GM19328 (cell line): ENCODE data around the gene MYBPH.

ENCODE experiments used
- ATAC-seq: cut with Tn5 transposase; IDR thresholded peaks from one replicate; pipeline ENCODE4 v1.9.1; 2021; ENCODE audit warnings: mild to moderate bottlenecking, moderate library complexity; ENCODE audit not compliant: unreplicated experiment

The MYBPH gene, protein sequence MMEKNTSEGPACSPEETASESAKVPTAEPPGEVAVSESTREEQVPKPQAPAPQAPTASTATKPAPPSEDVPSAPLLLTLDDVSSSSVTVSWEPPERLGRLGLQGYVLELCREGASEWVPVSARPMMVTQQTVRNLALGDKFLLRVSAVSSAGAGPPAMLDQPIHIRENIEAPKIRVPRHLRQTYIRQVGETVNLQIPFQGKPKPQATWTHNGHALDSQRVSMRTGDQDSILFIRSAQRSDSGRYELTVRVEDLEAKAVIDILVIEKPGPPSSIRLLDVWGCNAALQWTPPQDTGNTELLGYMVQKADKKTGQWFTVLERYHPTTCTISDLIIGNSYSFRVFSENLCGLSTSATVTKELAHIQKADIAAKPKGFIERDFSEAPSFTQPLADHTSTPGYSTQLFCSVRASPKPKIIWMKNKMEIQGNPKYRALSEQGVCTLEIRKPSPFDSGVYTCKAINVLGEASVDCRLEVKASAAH

DNA sequence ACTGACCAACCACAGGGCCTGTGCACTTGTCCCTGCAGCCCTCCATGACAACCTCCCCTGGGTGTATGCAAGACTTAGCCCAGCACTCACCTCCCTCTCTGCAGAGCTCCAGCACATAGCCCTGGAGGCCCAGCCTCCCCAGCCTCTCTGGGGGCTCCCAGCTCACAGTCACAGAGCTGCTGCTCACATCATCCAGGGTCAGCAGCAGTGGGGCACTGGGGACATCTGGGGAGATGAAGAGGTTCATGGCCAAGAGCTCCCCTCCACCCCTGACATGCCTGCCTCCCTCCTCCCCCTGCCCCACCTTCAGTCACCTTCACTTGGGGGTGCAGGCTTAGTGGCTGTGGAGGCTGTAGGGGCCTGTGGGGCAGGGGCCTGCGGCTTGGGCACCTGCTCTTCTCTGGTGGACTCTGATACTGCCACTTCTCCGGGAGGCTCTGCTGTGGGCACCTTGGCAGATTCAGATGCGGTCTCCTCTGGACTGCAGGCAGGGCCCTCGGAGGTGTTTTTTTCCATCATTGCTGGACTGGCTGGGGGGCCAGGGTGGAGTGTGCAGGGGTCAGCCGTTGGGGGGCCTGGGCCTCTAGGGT, at the start of gene MYBPH:
Gene MYBPH (minus strand): TSS at position 590 of the 590 bp plus-strand sequence. CDS start 71 bp downstream, at position 519.
- ATAC-seq = no peak

DNA sequence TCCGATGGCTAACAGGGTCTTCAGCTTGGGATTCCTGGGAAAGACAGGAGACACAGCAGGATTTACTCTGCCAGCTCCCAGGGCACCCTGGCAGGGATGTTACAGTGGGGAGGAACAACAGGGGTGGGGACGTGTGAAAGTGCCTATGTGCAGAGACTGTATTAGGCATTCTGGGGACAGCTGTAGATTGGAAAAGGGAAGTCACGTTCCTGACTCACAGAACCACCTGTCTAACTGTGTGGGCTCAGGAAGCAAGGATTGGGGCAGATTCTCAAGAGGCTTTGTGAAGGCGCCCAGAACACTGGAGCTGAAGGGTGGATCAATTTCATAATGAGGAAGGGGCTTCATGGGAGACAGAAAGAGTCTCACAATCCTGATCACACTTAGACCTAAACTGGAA, 49.4 kb upstream of the MYBPH start:
- ATAC-seq = no peak

GRCh38 chr1:203223012-203223775, 47.6 kb upstream of the MYBPH start:
- no peak for ATAC-seq

- no peak for ATAC-seq
These were observed 44.3 kb upstream of the MYBPH start for GRCh38 chr1:203219934-203220333.

DNA sequence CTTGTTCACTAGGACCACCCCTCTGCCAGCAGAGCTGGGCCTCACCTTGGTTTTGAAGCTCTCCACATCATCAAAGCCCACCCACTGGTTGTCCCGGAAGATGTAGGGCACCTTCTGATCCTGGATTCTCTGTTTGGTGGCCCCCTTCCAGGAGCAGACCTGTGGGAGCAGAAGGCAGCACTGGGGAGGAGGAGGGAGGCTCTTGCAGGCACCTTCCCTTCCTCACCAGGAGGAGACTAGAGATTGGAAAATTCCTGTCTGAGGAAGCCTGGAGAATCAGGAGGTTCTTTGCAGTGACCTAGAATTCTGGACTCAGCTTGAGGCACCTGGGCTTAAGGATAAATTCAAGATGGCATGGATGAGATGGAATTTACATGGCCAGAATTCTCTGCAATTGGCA, 43.5 kb upstream of the MYBPH start:
- ATAC-seq = no peak

- ATAC-seq = no peak
These were observed 42.0 kb upstream of the MYBPH start for GRCh38 chr1:203217668-203218067.

GRCh38 chr1:203217139-203217655, 41.6 kb upstream of the MYBPH start:
- no peak for ATAC-seq

- ATAC-seq = no peak
These were observed 40.9 kb upstream of the MYBPH start for GRCh38 chr1:203216274-203217138.

GRCh38 chr1:203215573-203215972, 39.9 kb upstream of the MYBPH start:
- no peak for ATAC-seq

- ATAC-seq = no peak
These were observed 39.2 kb upstream of the MYBPH start for GRCh38 chr1:203214871-203215270.

- ATAC-seq = no peak
These were observed 37.5 kb upstream of the MYBPH start for GRCh38 chr1:203213126-203213525.

DNA sequence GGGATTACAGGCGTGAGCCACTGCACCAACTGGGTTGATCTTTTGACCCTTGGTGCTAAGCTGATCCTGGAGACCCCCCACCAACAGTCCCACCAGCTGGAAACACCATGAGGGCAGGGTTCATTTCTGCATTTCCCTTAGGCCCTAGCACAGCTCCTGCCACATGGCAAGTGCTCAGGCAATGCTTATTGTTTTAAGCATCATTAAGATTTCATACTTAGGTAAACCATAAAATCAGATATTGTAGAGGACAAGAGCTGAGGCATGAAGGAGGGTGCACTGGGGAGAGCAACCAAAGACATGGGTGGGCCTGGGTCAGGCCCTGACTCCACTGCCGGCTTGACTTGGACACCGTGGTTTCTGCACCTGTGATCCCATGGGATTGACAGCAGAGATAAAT, 36.2 kb upstream of the MYBPH start:
- ATAC-seq = no peak

GRCh38 chr1:203210988-203211387, 35.4 kb upstream of the MYBPH start:
- ATAC-seq = no peak

GRCh38 chr1:203210350-203210749, 34.7 kb upstream of the MYBPH start:
- ATAC-seq = no peak

- no peak for ATAC-seq
These were observed 32.6 kb upstream of the MYBPH start for GRCh38 chr1:203208181-203208580.

DNA sequence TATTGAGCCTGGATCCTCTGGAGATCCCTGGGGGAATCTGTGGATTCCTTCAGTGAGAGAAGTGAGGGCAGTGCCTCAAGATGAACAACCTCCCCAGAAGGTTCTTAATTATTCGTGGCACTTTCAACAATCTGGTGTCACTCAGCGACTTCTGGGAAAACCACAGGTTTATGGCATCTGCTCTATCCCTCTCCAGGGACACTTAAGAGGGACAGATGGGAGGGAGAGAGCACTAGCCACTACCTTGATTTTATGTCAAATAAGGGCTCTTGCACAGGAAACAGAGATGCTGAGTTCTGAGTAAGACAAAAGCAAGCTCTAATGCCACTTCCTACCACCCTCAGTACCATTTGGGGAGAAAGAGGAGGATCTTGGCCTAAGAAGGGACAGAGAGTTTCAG, 32.1 kb upstream of the MYBPH start:
- no peak for ATAC-seq

GRCh38 chr1:203206129-203206687, 30.6 kb upstream of the MYBPH start:
- ATAC-seq = no peak

DNA sequence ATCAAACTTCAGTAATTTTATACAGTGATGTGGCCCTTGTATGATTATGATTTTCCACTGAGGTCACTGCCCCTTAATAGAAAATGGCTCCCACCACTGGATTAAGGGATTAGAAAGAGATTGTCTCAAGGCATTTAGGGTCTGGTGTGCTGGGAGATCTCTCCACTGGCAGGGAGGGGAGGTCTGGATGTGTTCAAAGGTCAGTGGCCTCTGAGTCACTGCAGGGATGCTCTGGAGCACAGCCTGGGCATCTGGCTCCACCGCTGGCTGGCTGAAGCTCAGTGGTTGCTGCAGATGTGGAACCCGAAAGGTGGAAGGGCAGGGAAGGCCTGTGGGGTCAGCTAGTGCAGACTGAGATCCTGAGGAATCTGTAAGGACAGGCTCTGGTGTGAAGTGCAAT, 29.1 kb upstream of the MYBPH start:
- no peak for ATAC-seq

- ATAC-seq = no peak
These were observed 27.0 kb upstream of the MYBPH start for GRCh38 chr1:203202431-203203245.
